Endothelial cell of umbilical vein (primary cell): ENCODE measurements around the gene MEX3D. TPM values are rescaled to one million over a fixed set of nuclear protein-coding genes. Genes with fewer than 3 reads are reported as not detected.

Source experiments
- BruUV-seq: library from RNA; stranded (reverse); fragments of 400-500 nt; replicated peaks from 2 replicates; lab custom pipeline; 2021; lab: Mats Ljungman, UMichigan
- CTCF ChIA-PET: fragments of 300-600, 350-600 bp; sonication (Branson Sonifier 250); formaldehyde crosslinking; loops from one replicate; lab custom pipeline; 2021; ENCODE audit warnings: antibody characterized with exemption, inconsistent platforms; lab: Charles Lee
- POLR2A ChIA-PET: fragments of 300-600, 350-600 bp; sonication (Branson Sonifier 250); formaldehyde crosslinking; loops from one replicate; lab custom pipeline; 2021; ENCODE audit warnings: antibody characterized with exemption, inconsistent platforms; lab: Charles Lee
- DNase-seq: peaks from one replicate; pipeline ENCODE4 v3.0.0-alpha.2; 2011; ENCODE audit warnings: low read depth, low spot score
- FAIRE-seq: peaks from 2 replicates; lab custom pipeline; 2011; peaks lifted over from hg19 to GRCh38; lab: Jason Lieb, UNC
- H2AFZ ChIP-seq: 2 replicates; pipeline ENCODE4 v1.6.0; 2012; ENCODE audit warnings: low read depth, low read length, control low read depth, inconsistent platforms
- H3K27ac ChIP-seq: 2 replicates; pipeline ENCODE4 v1.5.1; 2011; ENCODE audit warnings: low read depth, mild to moderate bottlenecking, control low read depth, low read length, moderate library complexity; ENCODE audit not compliant: insufficient read depth
- H3K27me3 ChIP-seq, 2 experiments: 2 replicates each; pipeline versions ENCODE4 v1.6.0 to v1.6.1; 2011; ENCODE audit warnings: low read length in 2 of 2, mixed read lengths in 1 of 2; ENCODE audit not compliant: control insufficient read depth in 2 of 2, insufficient read depth in 2 of 2
- H3K36me3 ChIP-seq, 2 experiments: 2 replicates in 1 of 2; 3 replicates in 1 of 2; pipeline ENCODE4 v1.5.1; 2011; ENCODE audit warnings: low read length in 2 of 2, mild to moderate bottlenecking in 1 of 2, moderate library complexity in 1 of 2; ENCODE audit not compliant: control insufficient read depth in 2 of 2, insufficient read depth in 2 of 2; ENCODE audit errors: extremely low read depth in 1 of 2
- H3K4me1 ChIP-seq: 3 replicates; pipeline ENCODE4 v1.5.1; 2011; ENCODE audit warnings: mild to moderate bottlenecking, low read length; ENCODE audit not compliant: control insufficient read depth, insufficient read depth; ENCODE audit errors: extremely low read depth
- H3K4me2 ChIP-seq: 2 replicates; pipeline ENCODE4 v1.6.1; 2011; ENCODE audit warnings: low read length, control low read depth, mixed read lengths; ENCODE audit not compliant: insufficient read depth
- H3K4me3 ChIP-seq, 3 experiments: fragments of 200-600 bp in 1 of 3; sonication (generic), shearing (Covaris generic) in 1 of 3; replicated peaks in 1 of 3; 2 replicates each; pipeline ENCODE4 v1.5.1; 2011 to 2016; ENCODE audit warnings: control low read depth in 3 of 3, low read length in 3 of 3, mild to moderate bottlenecking in 2 of 3, inconsistent platforms in 1 of 3, low read depth in 1 of 3, moderate library complexity in 1 of 3; ENCODE audit not compliant: insufficient read depth in 1 of 3
- H3K79me2 ChIP-seq: 2 replicates; pipeline ENCODE4 v1.6.0; 2012; ENCODE audit warnings: low read length, inconsistent platforms; ENCODE audit not compliant: control insufficient read depth, insufficient read depth
- H3K9ac ChIP-seq: replicated peaks from 2 replicates; pipeline ENCODE3; 2011; ENCODE audit warnings: low read length, control low read depth; ENCODE audit not compliant: insufficient read depth; ENCODE audit errors: extremely low read depth
- H3K9me1 ChIP-seq: replicated peaks from 3 replicates; pipeline ENCODE4 v1.6.0; 2011; ENCODE audit warnings: mild to moderate bottlenecking, low read length; ENCODE audit not compliant: control insufficient read depth, insufficient read depth; ENCODE audit errors: extremely low read depth
- H3K9me3 ChIP-seq: replicated peaks from 2 replicates; pipeline ENCODE4 v1.5.1; 2012; ENCODE audit warnings: low read length, inconsistent platforms; ENCODE audit not compliant: control insufficient read depth, insufficient read depth
- H4K20me1 ChIP-seq: replicated peaks from 2 replicates; pipeline ENCODE3; 2011; ENCODE audit warnings: mild to moderate bottlenecking, low read length; ENCODE audit not compliant: control insufficient read depth, insufficient read depth; ENCODE audit errors: extremely low read depth
- CTCF ChIP-seq, 2 donors: IDR thresholded peaks; 1 replicate in 1 of 2; 2 replicates in 1 of 2; pipeline ENCODE4 v1.5.1; 2011; ENCODE audit warnings: low read length in 2 of 2, mild to moderate bottlenecking in 2 of 2, moderate library complexity in 2 of 2, control low read depth in 1 of 2, inconsistent platforms in 1 of 2, low read depth in 1 of 2; ENCODE audit not compliant: insufficient read depth in 1 of 2; ENCODE audit errors: extremely low read depth in 1 of 2
- EZH2 ChIP-seq: IDR thresholded peaks from 2 replicates; pipeline ENCODE4 v1.6.1; 2012; ENCODE audit warnings: borderline replicate concordance, low read depth, mild to moderate bottlenecking, moderate library complexity, low read length, inconsistent platforms; ENCODE audit not compliant: severe bottlenecking
- FOS ChIP-seq: IDR thresholded peaks from 2 replicates; pipeline ENCODE4 v1.6.1; 2011; ENCODE audit warnings: mild to moderate bottlenecking, low read length, moderate library complexity, borderline replicate concordance; ENCODE audit not compliant: insufficient read depth
- GATA2 ChIP-seq: IDR thresholded peaks from 2 replicates; pipeline ENCODE4 v1.7.0; 2011; ENCODE audit warnings: low read depth, mild to moderate bottlenecking, moderate library complexity, mixed read lengths, low read length; ENCODE audit not compliant: insufficient read length, insufficient read depth
- JUN ChIP-seq: IDR thresholded peaks from 2 replicates; pipeline ENCODE4 v1.6.1; 2011; ENCODE audit warnings: borderline replicate concordance, low read depth; ENCODE audit not compliant: insufficient read length, insufficient read depth
- MAX ChIP-seq: IDR thresholded peaks from 2 replicates; pipeline ENCODE4 v1.6.1; 2011; ENCODE audit not compliant: insufficient read depth, insufficient read length
- MYC ChIP-seq: IDR thresholded peaks from one replicate; pipeline ENCODE4 v1.6.1; 2011; ENCODE audit warnings: mild to moderate bottlenecking, low read depth, low read length
- POLR2A ChIP-seq: IDR thresholded peaks from 2 replicates; pipeline ENCODE4 v1.6.1; 2012; ENCODE audit warnings: low read depth, mild to moderate bottlenecking, control low read depth, low read length
- POLR2AphosphoS5 ChIP-seq: IDR thresholded peaks from 2 replicates; pipeline ENCODE4 v1.6.1; 2012; ENCODE audit warnings: low read depth, mild to moderate bottlenecking, control low read depth, low read length, moderate library complexity; ENCODE audit not compliant: insufficient read depth
- dilution Hi-C: fragments of 300-500 bp; cut with MboI; formaldehyde crosslinking; loops from one replicate; pipeline ENCODE4 v1.15.0; 2019; ENCODE audit warnings: low sequenced_read_pairs; ENCODE audit not compliant: extremely low pct_ligation_motif_present
- intact Hi-C: fragments of 100-400 bp; cut with micrococcal nuclease; formaldehyde crosslinking; loops from one replicate; pipeline ENCODE4 v1.10.0; 2022
- polyA plus RNA-seq, 4 experiments: library from polyadenylated mRNA; depleted of rRNA in 3 of 4; stranded (reverse) in 3 of 4; unstranded in 1 of 4; fragments of >200 nt; gene quantifications; 2 replicates each; pipeline versions ENCODE4 v1.2.1 to v1.2.3, GENCODE V29; 2011 to 2012; ENCODE audit warnings: missing spikeins in 1 of 4
- total RNA-seq: library from RNA; stranded (reverse); gene quantifications from 2 replicates; pipeline ENCODE4 v1.2.3, GENCODE V29; 2021

MEX3D gene
- total and polyA plus RNA-seq, 2 donors (not counting 3 experiments of a cell fraction or from before 2014, with no cell fraction given) = 30.0 to 96.7 TPM

- intact Hi-C loops (no loop called here), dilution Hi-C loops (no loop called here)
- no peaks in the 10 kb centered on the region for H3K9me1 ChIP-seq
- H3K4me2 ChIP-seq = no peak overlapping the region
- H3K79me2 ChIP-seq = no peaks in the 10 kb centered on the region
- no peaks in the 10 kb centered on the region for H4K20me1 ChIP-seq
- BruUV-seq = no TSS peak
- no peaks in the 10 kb centered on the region for H3K9me3 ChIP-seq
- CTCF ChIA-PET = interaction anchor here (0.6 to 2.7 kb wide), 2 partner anchors 12 to 218 kb away, joined by 5 to 17 read pairs; no protein-coding TSS in a partner anchor
- H3K36me3 ChIP-seq = no peaks in the 10 kb centered on the region
- H3K9ac ChIP-seq = no peak overlapping the region
- TF ChIP-seq JUN (no peak), POLR2AphosphoS5 (no peak), EZH2 (no peak), GATA2 (no peak), POLR2A (no peak), MAX (no peak), MYC (no peak)
- no peaks in the 10 kb centered on the region for H3K27me3 ChIP-seq
- no peak overlapping the region for H3K4me3 ChIP-seq
- POLR2A ChIA-PET = no interaction called here
- H3K4me1 ChIP-seq = no peaks in the 10 kb centered on the region
- no peak for FAIRE-seq
- DNase-seq = no peak
- no peak overlapping the region for H3K27ac ChIP-seq
- H2AFZ ChIP-seq = no peak overlapping the region
These were observed 34.5 kb downstream of the MEX3D start for GRCh38 chr19:1533510-1534150.

GRCh38 chr19:1532003-1532402 is 36.1 kb downstream of the MEX3D start:
- Histone ChIP-seq H3K27me3 (no peaks in the 10 kb centered on the region), H3K9me1 (no peaks in the 10 kb centered on the region), H3K27ac (no peak overlapping the region), H2AFZ (no peak overlapping the region), H3K36me3 (no peaks in the 10 kb centered on the region), H4K20me1 (no peaks in the 10 kb centered on the region), H3K79me2 (no peaks in the 10 kb centered on the region), H3K4me1 (no peaks in the 10 kb centered on the region), H3K4me2 (no peak overlapping the region), H3K9ac (no peak overlapping the region), H3K9me3 (no peaks in the 10 kb centered on the region), H3K4me3 (no peak overlapping the region)
- no peak for TF ChIP-seq MYC
- TF ChIP-seq MAX = no peak
- no peak for TF ChIP-seq CTCF (IDR thresholded peaks at IDR 0.05; ENCODE audit: extremely low read depth in 1 of 2, insufficient read depth in 1 of 2, low read depth in 1 of 2, low read length in 2 of 2)
- TF ChIP-seq EZH2 = no peak
- TF ChIP-seq FOS = no peak
- TF ChIP-seq JUN = no peak
- TF ChIP-seq GATA2 = no peak
- TF ChIP-seq POLR2A = no peak
- FAIRE-seq = no peak
- intact Hi-C loops = no loop called here
- dilution Hi-C loops = no loop called here
- POLR2A ChIA-PET = no interaction called here
- CTCF ChIA-PET = interaction anchor here (2.7 kb wide), 1 partner anchor 14 kb away, joined by 17 read pairs; no protein-coding TSS in a partner anchor
- no TSS peak for BruUV-seq
- DNase-seq = no peak
